H9 (cell line): ENCODE results near the gene PLD1. TPM values are rescaled to one million over a fixed set of nuclear protein-coding genes. Genes with fewer than 3 reads are reported as not detected.

Experiments
- DNase-seq: peaks from one replicate; pipeline ENCODE4 v3.0.0-alpha.2; 2017
- H2AFZ ChIP-seq: one replicate; pipeline ENCODE4 v1.6.1; 2013; ENCODE audit warnings: mild to moderate bottlenecking, low read length, control low read depth, moderate library complexity
- H2AK5ac ChIP-seq: 2 replicates; pipeline ENCODE4 v1.6.1; 2013; ENCODE audit warnings: low read length, control low read depth, mixed read lengths; ENCODE audit not compliant: insufficient read length
- H2BK120ac ChIP-seq: one replicate; pipeline ENCODE4 v1.6.1; 2013; ENCODE audit warnings: low read depth, mild to moderate bottlenecking, low read length, control low read depth, inconsistent platforms; ENCODE audit not compliant: poor library complexity, severe bottlenecking
- H2BK12ac ChIP-seq: 2 replicates; pipeline ENCODE4 v1.6.1; 2013; ENCODE audit warnings: low read length, control low read depth, mixed read lengths, low read depth; ENCODE audit not compliant: insufficient read length
- H2BK15ac ChIP-seq: 2 replicates; pipeline ENCODE4 v1.6.1; 2013; ENCODE audit warnings: low read depth, low read length, control low read depth
- H2BK20ac ChIP-seq: one replicate; pipeline ENCODE4 v1.6.1; 2013; ENCODE audit warnings: low read depth, mild to moderate bottlenecking, low read length, control low read depth, inconsistent platforms; ENCODE audit not compliant: poor library complexity, severe bottlenecking
- H2BK5ac ChIP-seq: 2 replicates; pipeline ENCODE4 v1.6.1; 2013; ENCODE audit warnings: low read length, control low read depth, mixed read lengths; ENCODE audit not compliant: insufficient read length
- H3K14ac ChIP-seq: 2 replicates; pipeline ENCODE4 v1.6.1; 2013; ENCODE audit warnings: low read length, control low read depth; ENCODE audit not compliant: insufficient read depth
- H3K18ac ChIP-seq: 2 replicates; pipeline ENCODE4 v1.6.1; 2013; ENCODE audit warnings: low read depth, mild to moderate bottlenecking, mixed read lengths, low read length, control low read depth; ENCODE audit not compliant: insufficient read length
- H3K23ac ChIP-seq: 2 replicates; pipeline ENCODE4 v1.6.1; 2013; ENCODE audit warnings: low read length, control low read depth, mixed read lengths, low read depth; ENCODE audit not compliant: insufficient read length
- H3K23me2 ChIP-seq: 2 replicates; pipeline ENCODE4 v1.6.1; 2013; ENCODE audit warnings: low read depth, mild to moderate bottlenecking, mixed read lengths, low read length, control low read depth; ENCODE audit not compliant: insufficient read length, poor library complexity, severe bottlenecking
- H3K27ac ChIP-seq: 2 replicates; pipeline ENCODE4 v1.5.1; 2013; ENCODE audit warnings: low read length, control low read depth, mixed read lengths, low read depth; ENCODE audit not compliant: insufficient read length
- H3K27me3 ChIP-seq: 2 replicates; pipeline ENCODE4 v1.6.1; 2013; ENCODE audit warnings: low read length, control low read depth, inconsistent platforms; ENCODE audit not compliant: insufficient read depth
- H3K4ac ChIP-seq: 2 replicates; pipeline ENCODE4 v1.6.1; 2013; ENCODE audit warnings: low read depth, mild to moderate bottlenecking, control low read depth, inconsistent platforms, low read length, moderate library complexity
- H3K4me1 ChIP-seq: 2 replicates; pipeline ENCODE4 v1.6.1; 2013; ENCODE audit warnings: low read length, control low read depth, inconsistent platforms; ENCODE audit not compliant: insufficient read depth
- H3K4me2 ChIP-seq: 2 replicates; pipeline ENCODE4 v1.6.1; 2013; ENCODE audit warnings: low read length, control low read depth, mixed read lengths; ENCODE audit not compliant: insufficient read length, insufficient read depth
- H3K56ac ChIP-seq: 2 replicates; pipeline ENCODE4 v1.6.1; 2013; ENCODE audit warnings: low read depth, mild to moderate bottlenecking, mixed read lengths, low read length, control low read depth; ENCODE audit not compliant: insufficient read length
- H3K79me1 ChIP-seq: 2 replicates; pipeline ENCODE4 v1.6.1; 2013; ENCODE audit warnings: low read depth, mild to moderate bottlenecking, moderate library complexity, low read length, control low read depth, inconsistent platforms; ENCODE audit not compliant: insufficient read depth, poor library complexity, severe bottlenecking
- H3K79me2 ChIP-seq: 2 replicates; pipeline ENCODE4 v1.6.1; 2013; ENCODE audit warnings: low read length, control low read depth, inconsistent platforms; ENCODE audit not compliant: insufficient read depth
- H3K9ac ChIP-seq: 2 replicates; pipeline ENCODE4 v1.6.1; 2013; ENCODE audit warnings: low read length, control low read depth, mixed read lengths; ENCODE audit not compliant: insufficient read length; ENCODE audit errors: extremely low read depth
- H3K9me3 ChIP-seq: one replicate; pipeline ENCODE4 v1.6.1; 2013; ENCODE audit warnings: low read depth, low read length, inconsistent platforms; ENCODE audit not compliant: control insufficient read depth
- H3T11ph ChIP-seq: one replicate; pipeline ENCODE4 v1.6.1; 2013; ENCODE audit warnings: mild to moderate bottlenecking, low read length, control low read depth, inconsistent platforms
- H4K20me1 ChIP-seq: one replicate; pipeline ENCODE4 v1.6.1; 2013; ENCODE audit not compliant: control insufficient read depth, insufficient read length, insufficient read depth
- H4K5ac ChIP-seq: 2 replicates; pipeline ENCODE4 v1.6.1; 2013; ENCODE audit warnings: low read depth, mild to moderate bottlenecking, mixed read lengths, low read length, control low read depth; ENCODE audit not compliant: insufficient read length
- H4K8ac ChIP-seq: replicated peaks from 2 replicates; pipeline ENCODE4 v1.6.1; 2013; ENCODE audit warnings: low read length, control low read depth, mixed read lengths, low read depth; ENCODE audit not compliant: insufficient read length
- H4K91ac ChIP-seq: 2 replicates; pipeline ENCODE4 v1.6.1; 2013; ENCODE audit warnings: low read depth, mild to moderate bottlenecking, moderate library complexity, mixed read lengths, low read length, control low read depth; ENCODE audit not compliant: insufficient read length
- H3K27ac Mint-ChIP-seq, 3 experiments: 2 replicates in 2 of 3; 3 replicates in 1 of 3; pipeline ENCODE4 v1.8.0; 2020 to 2021; ENCODE audit warnings: mixed read lengths in 3 of 3, mild to moderate bottlenecking in 1 of 3, moderate library complexity in 1 of 3
- H3K27me3 Mint-ChIP-seq: 2 replicates; pipeline ENCODE4 v1.8.0; 2021; ENCODE audit warnings: low read depth, mild to moderate bottlenecking, moderate library complexity, mixed read lengths
- H3K36me3 Mint-ChIP-seq, 3 experiments: 2 replicates in 2 of 3; 3 replicates in 1 of 3; pipeline ENCODE4 v1.8.0; 2020 to 2021; ENCODE audit warnings: low read depth in 3 of 3, mixed read lengths in 3 of 3; ENCODE audit not compliant: insufficient read depth in 1 of 3
- H3K4me1 Mint-ChIP-seq, 2 experiments: 2 replicates each; pipeline ENCODE4 v1.8.0; 2020; ENCODE audit warnings: mixed read lengths in 2 of 2
- H3K4me3 Mint-ChIP-seq, 2 experiments: 2 replicates in 1 of 2; 3 replicates in 1 of 2; pipeline ENCODE4 v1.8.0; 2020 to 2021; ENCODE audit warnings: mild to moderate bottlenecking in 2 of 2, mixed read lengths in 2 of 2, moderate library complexity in 1 of 2
- H3K9me3 Mint-ChIP-seq, 2 experiments: 2 replicates in 1 of 2; 3 replicates in 1 of 2; pipeline ENCODE4 v1.8.0; 2020; ENCODE audit warnings: mild to moderate bottlenecking in 2 of 2, mixed read lengths in 2 of 2, moderate library complexity in 1 of 2
- WGBS: extraction: QIAGEN DNeasy Blood & Tissue Kit; methylation state at CpG from one replicate; pipeline ENCODE4 v1.1.7; 2013; ENCODE audit warnings: missing lambda C conversion rate, low lambda C conversion rate, mixed read lengths; ENCODE audit not compliant: insufficient read length; ENCODE audit errors: extremely low coverage; 5-methylcytosine and 5-hydroxymethylcytosine counted together
- total RNA-seq: library from RNA; stranded (reverse); gene quantifications from 2 replicates; pipeline ENCODE4 v1.2.1, GENCODE V29; 2021
- TF ChIP-seq, protein P1 (sequence below): fragments of 200-600 bp; sonication (generic); conservative IDR thresholded peaks from 3 replicates; pipeline ENCODE4 v1.8.0; 2021; ENCODE audit warnings: antibody characterized with exemption, mild to moderate bottlenecking

PLD1 gene
- total RNA-seq, 1 experiment from 2014 or later: 1.8 TPM

DNA sequence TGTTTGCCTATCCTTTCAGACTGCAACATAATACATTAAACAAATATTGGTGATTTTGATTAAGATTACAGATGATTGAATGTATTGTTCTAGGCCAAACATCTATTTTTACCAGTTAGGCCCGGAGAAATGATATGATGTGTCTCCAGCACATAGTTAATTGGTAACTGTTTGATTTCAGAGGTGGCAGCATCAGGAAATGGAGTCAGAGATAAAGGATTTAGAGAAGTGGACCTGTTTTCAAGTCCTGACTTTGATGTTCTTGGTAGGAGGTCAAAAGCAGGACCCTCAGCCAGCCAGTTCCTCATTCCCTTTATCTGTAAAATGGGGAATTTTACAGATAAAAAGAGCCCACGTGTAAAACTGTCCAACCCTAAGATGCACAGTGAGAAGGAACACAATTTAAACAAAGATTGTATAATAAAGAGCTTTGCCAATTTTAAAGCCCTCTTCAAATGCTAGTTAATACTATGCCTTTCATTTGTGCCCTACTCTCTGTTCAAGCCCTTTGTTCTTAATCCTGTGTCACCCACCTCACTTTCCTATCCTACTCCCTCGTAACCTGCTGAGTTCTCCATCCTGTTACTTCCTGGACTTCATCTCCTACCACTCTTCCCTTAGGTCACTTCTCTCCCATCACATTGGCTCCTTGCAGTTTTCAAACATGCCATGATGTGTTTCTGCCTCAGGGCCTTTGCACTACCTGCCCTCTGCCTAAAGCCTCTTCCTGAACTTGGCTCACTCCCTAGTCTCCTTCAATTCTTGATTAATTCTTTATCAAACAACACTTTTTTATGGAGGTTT, 35.4 kb upstream of the PLD1 start:
- Histone ChIP-seq H4K20me1 (no peaks in the 10 kb centered on the region), H3K79me1 (no peaks in the 10 kb centered on the region), H4K5ac (no peak overlapping the region), H2AK5ac (no peak overlapping the region), H3K9ac (no peak overlapping the region), H3K23me2 (no peaks in the 10 kb centered on the region), H3K4ac (no peak overlapping the region), H2AFZ (no peak overlapping the region), H3K14ac (no peak overlapping the region), H3K18ac (no peak overlapping the region), H2BK20ac (no peak overlapping the region), H2BK120ac (no peak overlapping the region), H2BK15ac (no peak overlapping the region), H3K23ac (no peak overlapping the region), H3K4me2 (no peak overlapping the region), H3K79me2 (no peaks in the 10 kb centered on the region), H3K27ac (no peak overlapping the region), H3K9me3 (no peaks in the 10 kb centered on the region), H3K27me3 (no peaks in the 10 kb centered on the region), H4K91ac (no peak overlapping the region), H3T11ph (no peak overlapping the region), H4K8ac (no peak overlapping the region), H2BK5ac (no peak overlapping the region), H2BK12ac (no peak overlapping the region), H3K56ac (no peak overlapping the region), H3K4me1 (no peaks in the 10 kb centered on the region)
- TF ChIP-seq, protein P1, sequence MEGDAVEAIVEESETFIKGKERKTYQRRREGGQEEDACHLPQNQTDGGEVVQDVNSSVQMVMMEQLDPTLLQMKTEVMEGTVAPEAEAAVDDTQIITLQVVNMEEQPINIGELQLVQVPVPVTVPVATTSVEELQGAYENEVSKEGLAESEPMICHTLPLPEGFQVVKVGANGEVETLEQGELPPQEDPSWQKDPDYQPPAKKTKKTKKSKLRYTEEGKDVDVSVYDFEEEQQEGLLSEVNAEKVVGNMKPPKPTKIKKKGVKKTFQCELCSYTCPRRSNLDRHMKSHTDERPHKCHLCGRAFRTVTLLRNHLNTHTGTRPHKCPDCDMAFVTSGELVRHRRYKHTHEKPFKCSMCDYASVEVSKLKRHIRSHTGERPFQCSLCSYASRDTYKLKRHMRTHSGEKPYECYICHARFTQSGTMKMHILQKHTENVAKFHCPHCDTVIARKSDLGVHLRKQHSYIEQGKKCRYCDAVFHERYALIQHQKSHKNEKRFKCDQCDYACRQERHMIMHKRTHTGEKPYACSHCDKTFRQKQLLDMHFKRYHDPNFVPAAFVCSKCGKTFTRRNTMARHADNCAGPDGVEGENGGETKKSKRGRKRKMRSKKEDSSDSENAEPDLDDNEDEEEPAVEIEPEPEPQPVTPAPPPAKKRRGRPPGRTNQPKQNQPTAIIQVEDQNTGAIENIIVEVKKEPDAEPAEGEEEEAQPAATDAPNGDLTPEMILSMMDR: no peak
- DNase-seq: no peak
- Mint-ChIP-seq H3K27ac (no peak overlapping the region), H3K4me3 (no peak overlapping the region), H3K9me3 (no peaks in the 10 kb centered on the region; a peak in 1 of 5 replicates), H3K27me3 (0 out of 2 replicates have a peak, but pooled peaks cover 1% of the 10 kb centered on the region), H3K4me1 (peaks cover 8 to 11% of the 10 kb centered on the region in 2 experiments), H3K36me3 (no peaks in the 10 kb centered on the region; a peak in 1 of 7 replicates)
- no CpG with 5 or more reads among the region's 3 CpGs for WGBS
